H9 (cell line): ENCODE results near the gene SREBF1. TPM values are rescaled to one million over a fixed set of nuclear protein-coding genes. Genes with fewer than 3 reads are reported as not detected.

Source experiments
- DNase-seq: peaks from one replicate; pipeline ENCODE4 v3.0.0-alpha.2; 2017
- H2AFZ ChIP-seq: one replicate; pipeline ENCODE4 v1.6.1; 2013; ENCODE audit warnings: mild to moderate bottlenecking, low read length, control low read depth, moderate library complexity
- H2AK5ac ChIP-seq: 2 replicates; pipeline ENCODE4 v1.6.1; 2013; ENCODE audit warnings: low read length, control low read depth, mixed read lengths; ENCODE audit not compliant: insufficient read length
- H2BK120ac ChIP-seq: one replicate; pipeline ENCODE4 v1.6.1; 2013; ENCODE audit warnings: low read depth, mild to moderate bottlenecking, low read length, control low read depth, inconsistent platforms; ENCODE audit not compliant: poor library complexity, severe bottlenecking
- H2BK12ac ChIP-seq: 2 replicates; pipeline ENCODE4 v1.6.1; 2013; ENCODE audit warnings: low read length, control low read depth, mixed read lengths, low read depth; ENCODE audit not compliant: insufficient read length
- H2BK15ac ChIP-seq: 2 replicates; pipeline ENCODE4 v1.6.1; 2013; ENCODE audit warnings: low read depth, low read length, control low read depth
- H2BK20ac ChIP-seq: one replicate; pipeline ENCODE4 v1.6.1; 2013; ENCODE audit warnings: low read depth, mild to moderate bottlenecking, low read length, control low read depth, inconsistent platforms; ENCODE audit not compliant: poor library complexity, severe bottlenecking
- H2BK5ac ChIP-seq: 2 replicates; pipeline ENCODE4 v1.6.1; 2013; ENCODE audit warnings: low read length, control low read depth, mixed read lengths; ENCODE audit not compliant: insufficient read length
- H3K14ac ChIP-seq: 2 replicates; pipeline ENCODE4 v1.6.1; 2013; ENCODE audit warnings: low read length, control low read depth; ENCODE audit not compliant: insufficient read depth
- H3K18ac ChIP-seq: 2 replicates; pipeline ENCODE4 v1.6.1; 2013; ENCODE audit warnings: low read depth, mild to moderate bottlenecking, mixed read lengths, low read length, control low read depth; ENCODE audit not compliant: insufficient read length
- H3K23ac ChIP-seq: 2 replicates; pipeline ENCODE4 v1.6.1; 2013; ENCODE audit warnings: low read length, control low read depth, mixed read lengths, low read depth; ENCODE audit not compliant: insufficient read length
- H3K23me2 ChIP-seq: 2 replicates; pipeline ENCODE4 v1.6.1; 2013; ENCODE audit warnings: low read depth, mild to moderate bottlenecking, mixed read lengths, low read length, control low read depth; ENCODE audit not compliant: insufficient read length, poor library complexity, severe bottlenecking
- H3K27ac ChIP-seq: 2 replicates; pipeline ENCODE4 v1.5.1; 2013; ENCODE audit warnings: low read length, control low read depth, mixed read lengths, low read depth; ENCODE audit not compliant: insufficient read length
- H3K27me3 ChIP-seq: 2 replicates; pipeline ENCODE4 v1.6.1; 2013; ENCODE audit warnings: low read length, control low read depth, inconsistent platforms; ENCODE audit not compliant: insufficient read depth
- H3K4ac ChIP-seq: 2 replicates; pipeline ENCODE4 v1.6.1; 2013; ENCODE audit warnings: low read depth, mild to moderate bottlenecking, control low read depth, inconsistent platforms, low read length, moderate library complexity
- H3K4me1 ChIP-seq: 2 replicates; pipeline ENCODE4 v1.6.1; 2013; ENCODE audit warnings: low read length, control low read depth, inconsistent platforms; ENCODE audit not compliant: insufficient read depth
- H3K4me2 ChIP-seq: 2 replicates; pipeline ENCODE4 v1.6.1; 2013; ENCODE audit warnings: low read length, control low read depth, mixed read lengths; ENCODE audit not compliant: insufficient read length, insufficient read depth
- H3K56ac ChIP-seq: 2 replicates; pipeline ENCODE4 v1.6.1; 2013; ENCODE audit warnings: low read depth, mild to moderate bottlenecking, mixed read lengths, low read length, control low read depth; ENCODE audit not compliant: insufficient read length
- H3K79me1 ChIP-seq: 2 replicates; pipeline ENCODE4 v1.6.1; 2013; ENCODE audit warnings: low read depth, mild to moderate bottlenecking, moderate library complexity, low read length, control low read depth, inconsistent platforms; ENCODE audit not compliant: insufficient read depth, poor library complexity, severe bottlenecking
- H3K79me2 ChIP-seq: 2 replicates; pipeline ENCODE4 v1.6.1; 2013; ENCODE audit warnings: low read length, control low read depth, inconsistent platforms; ENCODE audit not compliant: insufficient read depth
- H3K9ac ChIP-seq: 2 replicates; pipeline ENCODE4 v1.6.1; 2013; ENCODE audit warnings: low read length, control low read depth, mixed read lengths; ENCODE audit not compliant: insufficient read length; ENCODE audit errors: extremely low read depth
- H3K9me3 ChIP-seq: one replicate; pipeline ENCODE4 v1.6.1; 2013; ENCODE audit warnings: low read depth, low read length, inconsistent platforms; ENCODE audit not compliant: control insufficient read depth
- H3T11ph ChIP-seq: one replicate; pipeline ENCODE4 v1.6.1; 2013; ENCODE audit warnings: mild to moderate bottlenecking, low read length, control low read depth, inconsistent platforms
- H4K20me1 ChIP-seq: one replicate; pipeline ENCODE4 v1.6.1; 2013; ENCODE audit not compliant: control insufficient read depth, insufficient read length, insufficient read depth
- H4K5ac ChIP-seq: 2 replicates; pipeline ENCODE4 v1.6.1; 2013; ENCODE audit warnings: low read depth, mild to moderate bottlenecking, mixed read lengths, low read length, control low read depth; ENCODE audit not compliant: insufficient read length
- H4K8ac ChIP-seq: replicated peaks from 2 replicates; pipeline ENCODE4 v1.6.1; 2013; ENCODE audit warnings: low read length, control low read depth, mixed read lengths, low read depth; ENCODE audit not compliant: insufficient read length
- H4K91ac ChIP-seq: 2 replicates; pipeline ENCODE4 v1.6.1; 2013; ENCODE audit warnings: low read depth, mild to moderate bottlenecking, moderate library complexity, mixed read lengths, low read length, control low read depth; ENCODE audit not compliant: insufficient read length
- H3K27ac Mint-ChIP-seq, 3 experiments: 2 replicates in 2 of 3; 3 replicates in 1 of 3; pipeline ENCODE4 v1.8.0; 2020 to 2021; ENCODE audit warnings: mixed read lengths in 3 of 3, mild to moderate bottlenecking in 1 of 3, moderate library complexity in 1 of 3
- H3K27me3 Mint-ChIP-seq: 2 replicates; pipeline ENCODE4 v1.8.0; 2021; ENCODE audit warnings: low read depth, mild to moderate bottlenecking, moderate library complexity, mixed read lengths
- H3K36me3 Mint-ChIP-seq, 3 experiments: 2 replicates in 2 of 3; 3 replicates in 1 of 3; pipeline ENCODE4 v1.8.0; 2020 to 2021; ENCODE audit warnings: low read depth in 3 of 3, mixed read lengths in 3 of 3; ENCODE audit not compliant: insufficient read depth in 1 of 3
- H3K4me1 Mint-ChIP-seq, 2 experiments: 2 replicates each; pipeline ENCODE4 v1.8.0; 2020; ENCODE audit warnings: mixed read lengths in 2 of 2
- H3K4me3 Mint-ChIP-seq, 2 experiments: 2 replicates in 1 of 2; 3 replicates in 1 of 2; pipeline ENCODE4 v1.8.0; 2020 to 2021; ENCODE audit warnings: mild to moderate bottlenecking in 2 of 2, mixed read lengths in 2 of 2, moderate library complexity in 1 of 2
- H3K9me3 Mint-ChIP-seq, 2 experiments: 2 replicates in 1 of 2; 3 replicates in 1 of 2; pipeline ENCODE4 v1.8.0; 2020; ENCODE audit warnings: mild to moderate bottlenecking in 2 of 2, mixed read lengths in 2 of 2, moderate library complexity in 1 of 2
- WGBS: extraction: QIAGEN DNeasy Blood & Tissue Kit; methylation state at CpG from one replicate; pipeline ENCODE4 v1.1.7; 2013; ENCODE audit warnings: missing lambda C conversion rate, low lambda C conversion rate, mixed read lengths; ENCODE audit not compliant: insufficient read length; ENCODE audit errors: extremely low coverage; 5-methylcytosine and 5-hydroxymethylcytosine counted together
- total RNA-seq: library from RNA; stranded (reverse); gene quantifications from 2 replicates; pipeline ENCODE4 v1.2.1, GENCODE V29; 2021
- TF ChIP-seq, protein P1 (sequence below): fragments of 200-600 bp; sonication (generic); conservative IDR thresholded peaks from 3 replicates; pipeline ENCODE4 v1.8.0; 2021; ENCODE audit warnings: antibody characterized with exemption, mild to moderate bottlenecking

The SREBF1 gene
- total RNA-seq, 1 experiment from 2014 or later: 81.9 TPM

DNA sequence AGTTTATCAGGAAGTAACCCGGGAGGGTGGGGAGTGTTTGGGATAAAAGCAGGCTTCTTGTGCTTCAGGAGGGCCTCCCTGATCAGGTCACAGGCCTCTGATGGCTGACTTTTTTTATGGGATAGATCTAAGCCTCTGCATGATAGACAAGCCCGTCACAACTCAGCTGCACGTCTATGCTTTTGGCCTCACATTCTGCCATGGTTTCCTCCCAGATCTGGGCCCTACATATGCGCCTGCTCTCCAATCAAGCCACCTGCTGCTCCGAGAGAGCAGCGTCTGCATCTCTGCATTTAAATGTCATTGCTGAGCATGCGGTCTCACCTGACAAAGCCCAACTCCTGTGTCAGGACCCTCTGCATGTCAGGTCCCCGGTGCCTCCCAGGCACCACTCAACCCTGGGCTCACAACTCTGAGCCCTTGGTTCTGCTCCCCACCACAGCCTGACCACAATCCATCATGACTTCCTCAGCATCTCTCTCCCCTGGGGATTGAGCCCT is 45.3 kb upstream of the SREBF1 start:
- no CpG with 5 or more reads among the region's 8 CpGs for WGBS

More for the DNA sequence above, 45.3 kb upstream of the SREBF1 start:
- Histone ChIP-seq H3K27me3 (no peaks in the 10 kb centered on the region), H4K91ac (no peak overlapping the region), H2BK20ac (no peak overlapping the region), H3K4ac (no peak overlapping the region), H3K27ac (no peak overlapping the region), H3K18ac (no peak overlapping the region), H2BK12ac (no peak overlapping the region), H3K56ac (no peak overlapping the region), H2BK15ac (no peak overlapping the region), H2BK120ac (no peak overlapping the region), H3K4me1 (peaks cover 16% of the 10 kb centered on the region; the same call in 1 of the 2 replicates), H3K23ac (no peak overlapping the region), H4K8ac (no peak overlapping the region), H3K23me2 (no peaks in the 10 kb centered on the region), H3K79me1 (no peaks in the 10 kb centered on the region), H3K9me3 (no peaks in the 10 kb centered on the region), H4K20me1 (no peaks in the 10 kb centered on the region), H4K5ac (no peak overlapping the region), H3K79me2 (no peaks in the 10 kb centered on the region), H2AK5ac (no peak overlapping the region), H3T11ph (no peak overlapping the region), H2AFZ (no peak overlapping the region), H3K4me2 (no peak overlapping the region), H2BK5ac (no peak overlapping the region), H3K14ac (no peak overlapping the region), H3K9ac (no peak overlapping the region)
- H3K4me3 Mint-ChIP-seq: peak overlapping the region in 1 of 2 experiments; percentile 47; a peak in 1 of 5 replicates
- peak; percentile 62 for DNase-seq
- H3K9me3 Mint-ChIP-seq: no peaks in the 10 kb centered on the region; a peak in 1 of 5 replicates
- H3K36me3 Mint-ChIP-seq: no peaks in the 10 kb centered on the region
- TF ChIP-seq, protein P1, sequence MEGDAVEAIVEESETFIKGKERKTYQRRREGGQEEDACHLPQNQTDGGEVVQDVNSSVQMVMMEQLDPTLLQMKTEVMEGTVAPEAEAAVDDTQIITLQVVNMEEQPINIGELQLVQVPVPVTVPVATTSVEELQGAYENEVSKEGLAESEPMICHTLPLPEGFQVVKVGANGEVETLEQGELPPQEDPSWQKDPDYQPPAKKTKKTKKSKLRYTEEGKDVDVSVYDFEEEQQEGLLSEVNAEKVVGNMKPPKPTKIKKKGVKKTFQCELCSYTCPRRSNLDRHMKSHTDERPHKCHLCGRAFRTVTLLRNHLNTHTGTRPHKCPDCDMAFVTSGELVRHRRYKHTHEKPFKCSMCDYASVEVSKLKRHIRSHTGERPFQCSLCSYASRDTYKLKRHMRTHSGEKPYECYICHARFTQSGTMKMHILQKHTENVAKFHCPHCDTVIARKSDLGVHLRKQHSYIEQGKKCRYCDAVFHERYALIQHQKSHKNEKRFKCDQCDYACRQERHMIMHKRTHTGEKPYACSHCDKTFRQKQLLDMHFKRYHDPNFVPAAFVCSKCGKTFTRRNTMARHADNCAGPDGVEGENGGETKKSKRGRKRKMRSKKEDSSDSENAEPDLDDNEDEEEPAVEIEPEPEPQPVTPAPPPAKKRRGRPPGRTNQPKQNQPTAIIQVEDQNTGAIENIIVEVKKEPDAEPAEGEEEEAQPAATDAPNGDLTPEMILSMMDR: no peak
- H3K27me3 Mint-ChIP-seq: peaks cover 8% of the 10 kb centered on the region
- peak overlapping the region in 2 of 3 experiments; percentile 18 to 45; a peak in 2 of 7 replicates for H3K27ac Mint-ChIP-seq
- H3K4me1 Mint-ChIP-seq: peaks cover 53 to 55% of the 10 kb centered on the region in 2 experiments
